ENCODE results near the gene NME3.

The NME3 gene

DNA sequence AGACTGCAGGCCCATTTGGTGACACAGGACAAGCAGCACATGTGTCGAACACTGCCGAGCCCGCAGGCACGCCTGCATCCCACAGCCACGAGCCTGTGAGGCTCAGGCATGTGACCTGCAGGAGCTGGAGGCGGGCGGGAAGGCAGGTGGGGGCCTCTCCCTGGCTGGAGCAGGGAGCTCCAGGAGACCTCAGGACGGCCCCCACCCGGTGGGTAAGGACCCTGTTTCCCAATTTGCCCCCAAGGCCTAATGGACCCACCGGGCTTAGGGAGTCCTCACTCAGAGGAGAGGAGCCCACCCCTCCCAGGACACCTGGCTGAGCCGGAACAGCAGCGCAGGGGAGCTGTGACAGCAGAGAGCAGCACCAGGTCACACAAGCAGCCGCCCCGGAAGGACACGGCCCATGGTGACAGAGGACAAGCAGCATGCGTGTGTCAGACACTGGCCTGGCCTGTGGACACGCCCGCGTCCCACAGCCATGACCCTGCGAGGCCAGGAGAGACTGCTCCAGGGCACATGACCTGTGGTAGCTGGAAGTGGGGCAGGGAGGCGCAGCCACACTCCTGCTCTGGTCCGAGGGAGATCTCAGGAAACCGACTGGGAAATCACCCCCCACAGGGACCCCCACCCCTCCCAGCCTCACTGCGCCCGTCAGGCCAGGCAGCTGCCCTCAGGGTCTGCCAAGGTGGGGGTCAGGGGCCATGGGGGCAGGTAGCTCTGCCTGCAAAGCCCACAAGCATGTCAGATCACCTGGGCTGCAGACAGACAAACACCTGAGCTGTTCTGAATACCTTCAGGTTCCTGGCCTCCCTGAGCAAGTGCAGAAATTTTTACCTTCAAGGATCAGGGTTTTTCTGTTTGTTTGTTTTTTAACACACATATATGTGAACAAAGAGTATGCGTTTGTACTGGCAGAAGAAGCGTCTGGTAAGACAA, 8.7 kb upstream of the NME3 start:
- TF ChIP-seq, protein P1, sequence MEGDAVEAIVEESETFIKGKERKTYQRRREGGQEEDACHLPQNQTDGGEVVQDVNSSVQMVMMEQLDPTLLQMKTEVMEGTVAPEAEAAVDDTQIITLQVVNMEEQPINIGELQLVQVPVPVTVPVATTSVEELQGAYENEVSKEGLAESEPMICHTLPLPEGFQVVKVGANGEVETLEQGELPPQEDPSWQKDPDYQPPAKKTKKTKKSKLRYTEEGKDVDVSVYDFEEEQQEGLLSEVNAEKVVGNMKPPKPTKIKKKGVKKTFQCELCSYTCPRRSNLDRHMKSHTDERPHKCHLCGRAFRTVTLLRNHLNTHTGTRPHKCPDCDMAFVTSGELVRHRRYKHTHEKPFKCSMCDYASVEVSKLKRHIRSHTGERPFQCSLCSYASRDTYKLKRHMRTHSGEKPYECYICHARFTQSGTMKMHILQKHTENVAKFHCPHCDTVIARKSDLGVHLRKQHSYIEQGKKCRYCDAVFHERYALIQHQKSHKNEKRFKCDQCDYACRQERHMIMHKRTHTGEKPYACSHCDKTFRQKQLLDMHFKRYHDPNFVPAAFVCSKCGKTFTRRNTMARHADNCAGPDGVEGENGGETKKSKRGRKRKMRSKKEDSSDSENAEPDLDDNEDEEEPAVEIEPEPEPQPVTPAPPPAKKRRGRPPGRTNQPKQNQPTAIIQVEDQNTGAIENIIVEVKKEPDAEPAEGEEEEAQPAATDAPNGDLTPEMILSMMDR (IDR thresholded peaks at IDR 0.05; ENCODE audit: insufficient read depth, low read depth, low read length, missing control alignments), result no peak
- H3K4me3 ChIP-seq (ENCODE audit: low read depth, low read length), result no peak overlapping the region
- DNase-seq (ENCODE audit: low read depth), result no peak

- TF ChIP-seq, protein P1 (IDR thresholded peaks at IDR 0.05; ENCODE audit: insufficient read depth, low read depth, low read length, missing control alignments), result no peak
- DNase-seq (ENCODE audit: low read depth), result no peak
- no peak overlapping the region for H3K4me3 ChIP-seq (ENCODE audit: low read depth, low read length)
Observed at GRCh38 chr16:1779234-1779701, 7.9 kb upstream of the NME3 start.

- H3K4me3 ChIP-seq (ENCODE audit: low read depth, low read length), result no peak overlapping the region
- no peak for DNase-seq (ENCODE audit: low read depth)
- TF ChIP-seq, protein P1 (IDR thresholded peaks at IDR 0.05; ENCODE audit: insufficient read depth, low read depth, low read length, missing control alignments), result no peak
Observed at GRCh38 chr16:1778200-1779179, 7.1 kb upstream of the NME3 start.

- no peak for DNase-seq (ENCODE audit: low read depth)
- H3K4me3 ChIP-seq (ENCODE audit: low read depth, low read length), result no peak overlapping the region
- TF ChIP-seq, protein P1 (IDR thresholded peaks at IDR 0.05; ENCODE audit: insufficient read depth, low read depth, low read length, missing control alignments), result no peak
Observed at GRCh38 chr16:1777375-1778199, 6.2 kb upstream of the NME3 start.

DNA sequence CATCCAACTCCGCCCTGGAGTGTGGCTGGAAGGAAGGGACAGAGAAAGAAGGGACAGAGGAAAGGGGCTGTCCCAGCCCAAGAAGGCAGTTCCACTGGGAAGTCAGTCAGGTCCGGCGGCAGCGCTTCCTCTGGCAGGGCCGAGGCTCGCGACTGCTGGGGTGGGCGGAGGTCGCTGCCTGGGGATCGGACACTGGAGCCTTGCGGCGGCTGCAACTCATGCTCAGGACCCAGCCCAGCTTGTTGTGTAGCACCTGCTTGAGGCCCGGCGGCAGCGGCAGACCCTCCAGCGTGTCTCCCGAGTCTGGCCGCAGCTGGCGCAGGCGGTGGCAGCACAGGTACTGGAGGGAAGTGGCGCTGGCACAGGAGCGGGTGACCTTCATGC, 5.6 kb upstream of the NME3 start:
- DNase-seq (ENCODE audit: low read depth), result no peak
- no peak overlapping the region for H3K4me3 ChIP-seq (ENCODE audit: low read depth, low read length)
- TF ChIP-seq, protein P1 (IDR thresholded peaks at IDR 0.05; ENCODE audit: insufficient read depth, low read depth, low read length, missing control alignments), result no peak

GRCh38 chr16:1776672-1776955, 5.3 kb upstream of the NME3 start:
- no peak for DNase-seq (ENCODE audit: low read depth)
- TF ChIP-seq, protein P1 (IDR thresholded peaks at IDR 0.05; ENCODE audit: insufficient read depth, low read depth, low read length, missing control alignments), result no peak
- no peak overlapping the region for H3K4me3 ChIP-seq (ENCODE audit: low read depth, low read length)

Measured in GM12865 (cell line).